Uterus (tissue), 4 donors: Measurements from ENCODE around the gene MAML2. TPM values are rescaled to one million over a fixed set of nuclear protein-coding genes. Genes with fewer than 3 reads are reported as not detected.
A peak's percentile ranks its signal among the peaks of the same experiment; 100 is the strongest.

Source experiments
- DNase-seq, 2 donors: peaks; one replicate each; pipeline ENCODE4 v3.0.0-alpha.2; 2019 to 2020
- H3K27ac ChIP-seq, 2 donors: fragments of 200-600 bp; sonication (generic); 1 replicate in 1 of 2; 2 replicates in 1 of 2; pipeline ENCODE4 v1.5.1; 2016 to 2018
- H3K27me3 ChIP-seq, 2 donors: fragments of 200-600 bp; sonication (generic); one replicate each; pipeline ENCODE4 v1.5.1; 2018 to 2019; ENCODE audit warnings: control low read depth in 1 of 2
- H3K36me3 ChIP-seq, 2 donors: fragments of 200-600 bp; sonication (generic); one replicate each; pipeline ENCODE4 v1.5.1; 2019; ENCODE audit warnings: control low read depth in 1 of 2
- H3K4me1 ChIP-seq, 2 donors: fragments of 200-600 bp; sonication (generic); one replicate each; pipeline ENCODE4 v1.5.1; 2018 to 2019; ENCODE audit warnings: control low read depth in 1 of 2
- H3K4me3 ChIP-seq, 2 donors: fragments of 200-600 bp; sonication (generic); 1 replicate in 1 of 2; 2 replicates in 1 of 2; pipeline ENCODE4 v1.5.1; 2018 to 2019; ENCODE audit warnings: mild to moderate bottlenecking in 1 of 2
- H3K9me3 ChIP-seq, 2 donors: fragments of 200-600 bp; sonication (generic); one replicate each; pipeline ENCODE4 v1.5.1; 2019; ENCODE audit warnings: control low read depth in 1 of 2
- POLR2A ChIP-seq, 2 donors: fragments of 450-650 bp; IDR thresholded peaks; one replicate each; pipeline ENCODE4 v1.6.1; 2016; ENCODE audit warnings: antibody characterized with exemption in 2 of 2, mild to moderate bottlenecking in 1 of 2, moderate library complexity in 1 of 2
- intact Hi-C: fragments of 100-400 bp; cut with DNase I; formaldehyde crosslinking; loops from one replicate; pipeline ENCODE4 v1.15.1; 2023; ENCODE audit warnings: low total_unique reads
- total RNA-seq, 4 donors: library from RNA; depleted of rRNA in 3 of 4; stranded (reverse); fragments of >200 nt in 3 of 4; gene quantifications; one replicate each; pipeline versions ENCODE4 v1.1.0 to v1.2.4, GENCODE V29; 2014 to 2023
- TF ChIP-seq, protein P1 (sequence below), 4 experiments: fragments of 200-600 bp in 2 of 4; fragments of 450-650 bp in 2 of 4; sonication (generic) in 2 of 4; IDR thresholded peaks; one replicate each; pipeline ENCODE4 v1.5.1; 2016 to 2019; ENCODE audit warnings: antibody characterized with exemption in 4 of 4, mild to moderate bottlenecking in 2 of 4, moderate library complexity in 1 of 4
- donor health status: DM: yes; HTN: yes; CAD: no.

MAML2 gene
- total RNA-seq, 4 donors from 2014 or later, result 8.2 to 35.9 (median 19.8) TPM

DNA sequence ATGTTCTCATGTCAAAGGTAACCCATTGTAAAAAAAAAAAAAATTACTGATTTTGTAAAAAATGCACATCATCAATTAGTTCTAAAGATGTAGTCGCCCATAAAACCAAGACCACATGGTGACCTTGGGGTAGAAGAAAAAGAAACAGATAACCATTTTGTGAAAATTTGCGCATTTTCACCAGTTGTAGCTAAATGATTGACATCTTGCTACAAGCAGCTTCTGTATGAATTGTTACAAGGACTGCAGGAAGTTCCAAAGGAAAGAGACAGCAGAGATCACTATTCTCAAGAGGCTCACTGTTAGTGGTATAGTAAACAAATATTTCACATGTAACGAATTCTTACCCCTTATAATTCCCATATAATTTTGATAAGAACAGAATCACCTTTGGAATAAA is 48.7 kb downstream of the MAML2 start:
- TF ChIP-seq, protein P1, sequence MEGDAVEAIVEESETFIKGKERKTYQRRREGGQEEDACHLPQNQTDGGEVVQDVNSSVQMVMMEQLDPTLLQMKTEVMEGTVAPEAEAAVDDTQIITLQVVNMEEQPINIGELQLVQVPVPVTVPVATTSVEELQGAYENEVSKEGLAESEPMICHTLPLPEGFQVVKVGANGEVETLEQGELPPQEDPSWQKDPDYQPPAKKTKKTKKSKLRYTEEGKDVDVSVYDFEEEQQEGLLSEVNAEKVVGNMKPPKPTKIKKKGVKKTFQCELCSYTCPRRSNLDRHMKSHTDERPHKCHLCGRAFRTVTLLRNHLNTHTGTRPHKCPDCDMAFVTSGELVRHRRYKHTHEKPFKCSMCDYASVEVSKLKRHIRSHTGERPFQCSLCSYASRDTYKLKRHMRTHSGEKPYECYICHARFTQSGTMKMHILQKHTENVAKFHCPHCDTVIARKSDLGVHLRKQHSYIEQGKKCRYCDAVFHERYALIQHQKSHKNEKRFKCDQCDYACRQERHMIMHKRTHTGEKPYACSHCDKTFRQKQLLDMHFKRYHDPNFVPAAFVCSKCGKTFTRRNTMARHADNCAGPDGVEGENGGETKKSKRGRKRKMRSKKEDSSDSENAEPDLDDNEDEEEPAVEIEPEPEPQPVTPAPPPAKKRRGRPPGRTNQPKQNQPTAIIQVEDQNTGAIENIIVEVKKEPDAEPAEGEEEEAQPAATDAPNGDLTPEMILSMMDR (IDR thresholded peaks at IDR 0.05), result no peak
- TF ChIP-seq POLR2A (IDR thresholded peaks at IDR 0.05), result no peak
- intact Hi-C loops, result no loop called here

DNA sequence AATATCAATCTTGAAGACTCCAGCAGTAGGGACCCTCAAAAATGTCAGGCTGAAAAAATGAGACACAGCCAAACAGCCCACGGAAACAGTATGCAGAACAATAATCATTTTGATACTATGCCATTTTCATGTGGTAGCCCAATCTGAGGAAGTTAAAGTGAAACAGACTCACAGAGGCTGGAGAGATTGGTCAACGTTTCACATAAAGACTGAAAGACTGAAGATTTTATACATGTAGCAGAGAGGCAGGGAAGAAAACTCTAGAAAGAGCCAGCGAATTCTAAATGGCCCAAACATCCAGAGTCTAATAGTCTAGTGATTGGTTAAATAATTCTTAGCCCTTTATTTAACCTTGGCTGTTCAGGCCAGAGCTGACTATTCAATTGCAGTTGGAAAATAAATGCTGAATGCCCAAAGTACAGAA is 49.4 kb downstream of the MAML2 start:
- Histone ChIP-seq H3K27me3 (no peaks in the 10 kb centered on the region), H3K4me1 (peaks cover 0 to 7% of the 10 kb centered on the region in 2 donors), H3K9me3 (no peaks in the 10 kb centered on the region), H3K36me3 (no peaks in the 10 kb centered on the region), H3K27ac (peak overlapping the region; percentile 1 to 64), H3K4me3 (no peak overlapping the region)
- no peak for DNase-seq
- intact Hi-C loops, result no loop called here
- no peak for TF ChIP-seq POLR2A (IDR thresholded peaks at IDR 0.05)
- TF ChIP-seq, protein P1 (IDR thresholded peaks at IDR 0.05), result no peak

More for the DNA sequence above, 48.7 kb downstream of the MAML2 start:
- Histone ChIP-seq H3K4me1 (peaks cover 0 to 7% of the 10 kb centered on the region in 2 donors), H3K9me3 (no peaks in the 10 kb centered on the region), H3K27ac (peak overlapping the region in 1 of 2 donors; percentile 64), H3K27me3 (no peaks in the 10 kb centered on the region), H3K36me3 (no peaks in the 10 kb centered on the region), H3K4me3 (no peak overlapping the region)
- DNase-seq, result no peak

DNA sequence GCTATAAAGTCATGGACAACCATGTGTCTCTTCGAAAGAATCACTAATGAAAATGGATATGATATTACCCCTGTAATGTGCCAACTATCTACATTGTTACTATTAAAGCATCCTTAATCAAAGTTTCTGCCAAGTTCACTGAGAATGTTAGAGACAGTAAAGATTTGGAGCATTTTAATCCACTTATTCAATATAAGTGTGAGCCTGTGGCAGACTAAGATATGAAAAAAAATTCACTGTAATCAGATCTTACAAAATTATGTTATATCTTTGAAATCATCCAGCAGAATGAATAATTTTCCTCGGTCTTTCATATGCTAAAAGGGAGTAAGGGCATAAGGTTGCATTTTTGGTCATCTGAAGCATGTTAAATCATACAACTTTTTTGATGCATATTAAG is 49.9 kb downstream of the MAML2 start:
- peak overlapping the region; percentile 1 to 64 for H3K27ac ChIP-seq
- H3K4me1 ChIP-seq, result peaks cover 0 to 7% of the 10 kb centered on the region in 2 donors
- H3K36me3 ChIP-seq, result no peaks in the 10 kb centered on the region
- H3K9me3 ChIP-seq, result no peaks in the 10 kb centered on the region
- DNase-seq, result no peak
- no peak overlapping the region for H3K4me3 ChIP-seq
- intact Hi-C loops, result no loop called here
- no peaks in the 10 kb centered on the region for H3K27me3 ChIP-seq
- TF ChIP-seq POLR2A (IDR thresholded peaks at IDR 0.05), result no peak
- TF ChIP-seq, protein P1 (IDR thresholded peaks at IDR 0.05), result no peak

DNA sequence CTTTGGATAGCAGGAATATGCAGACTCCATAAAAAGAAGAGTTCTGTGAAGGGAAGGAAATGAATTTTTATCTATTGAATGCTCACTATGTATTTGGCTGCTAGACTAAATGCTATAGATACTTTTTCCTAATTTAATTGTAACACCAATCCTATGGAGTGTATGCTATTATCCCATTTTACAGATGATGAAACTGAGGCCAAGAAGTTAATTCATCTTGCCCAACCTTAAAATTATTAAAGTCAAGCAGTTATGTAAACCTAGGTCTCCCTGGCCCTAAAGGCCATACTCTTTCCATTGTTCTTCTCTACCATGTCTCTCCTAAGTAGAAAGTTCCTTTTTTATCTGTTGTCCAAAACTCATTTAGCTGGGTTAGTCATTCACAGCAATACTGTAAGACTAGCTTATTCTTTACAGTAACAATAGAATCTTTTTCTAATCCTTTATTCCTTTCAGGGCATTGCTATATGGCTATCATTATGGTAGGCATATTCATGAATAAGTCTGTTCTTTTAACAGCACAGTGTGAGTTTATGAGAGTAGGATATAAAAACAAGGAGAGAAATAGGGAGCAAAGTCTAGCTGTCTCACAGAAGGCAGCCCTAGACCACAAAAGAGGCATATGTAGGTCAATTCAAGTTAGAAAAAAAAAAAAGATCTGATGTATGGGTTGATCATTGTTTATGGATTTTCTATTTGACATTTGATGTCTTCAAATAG is 50.5 kb downstream of the MAML2 start:
- TF ChIP-seq POLR2A (IDR thresholded peaks at IDR 0.05), result no peak
- TF ChIP-seq, protein P1 (IDR thresholded peaks at IDR 0.05), result no peak
- peaks cover 0 to 7% of the 10 kb centered on the region in 2 donors for H3K4me1 ChIP-seq
- H3K9me3 ChIP-seq, result no peaks in the 10 kb centered on the region
- no peak overlapping the region for H3K27ac ChIP-seq
- H3K36me3 ChIP-seq, result no peaks in the 10 kb centered on the region
- intact Hi-C loops, result no loop called here
- DNase-seq, result no peak
- no peak overlapping the region for H3K4me3 ChIP-seq
- no peaks in the 10 kb centered on the region for H3K27me3 ChIP-seq

DNA sequence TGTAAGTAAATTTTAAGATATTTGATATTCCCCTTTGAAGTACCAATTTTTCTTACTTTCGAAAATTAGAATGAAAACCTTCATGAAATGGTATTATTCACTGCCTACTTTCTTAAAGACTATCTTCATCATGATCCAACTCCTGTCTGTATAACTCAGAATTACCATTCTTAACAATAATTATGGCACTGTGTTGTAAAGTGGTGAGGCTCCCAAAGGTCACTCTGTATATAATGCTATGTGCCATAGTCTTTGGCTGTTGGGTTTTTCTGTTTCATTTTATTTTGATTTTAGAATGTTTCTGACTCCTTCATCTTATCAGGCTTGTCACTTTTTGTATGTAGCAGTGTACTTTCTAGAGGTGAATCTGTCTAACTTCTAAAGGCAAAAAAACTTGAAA is 52.4 kb downstream of the MAML2 start:
- DNase-seq, result no peak
- intact Hi-C loops, result no loop called here
- Histone ChIP-seq H3K27me3 (no peaks in the 10 kb centered on the region), H3K4me1 (peaks cover 0 to 7% of the 10 kb centered on the region in 2 donors), H3K9me3 (no peaks in the 10 kb centered on the region), H3K4me3 (no peak overlapping the region), H3K36me3 (no peaks in the 10 kb centered on the region), H3K27ac (no peak overlapping the region)
- TF ChIP-seq POLR2A (IDR thresholded peaks at IDR 0.05), result no peak
- TF ChIP-seq, protein P1 (IDR thresholded peaks at IDR 0.05), result no peak
